NOMO-1 (cell line): ENCODE measurements around the gene VEGFC.

Source experiments
- DNase-seq, 2 experiments: peaks; one replicate each; lab custom pipeline; 2025; ENCODE audit not compliant: unreplicated experiment in 2 of 2; lab: John Stamatoyannopoulos, UW

Gene VEGFC

GRCh38 chr4:176792326-176793059 lies at the start of gene VEGFC:
Gene VEGFC (minus strand): TSS chr4:176792922. CDS start chr4:176792311, 611 bp downstream.
- DNase-seq = peak; percentile 58 to 60

DNA sequence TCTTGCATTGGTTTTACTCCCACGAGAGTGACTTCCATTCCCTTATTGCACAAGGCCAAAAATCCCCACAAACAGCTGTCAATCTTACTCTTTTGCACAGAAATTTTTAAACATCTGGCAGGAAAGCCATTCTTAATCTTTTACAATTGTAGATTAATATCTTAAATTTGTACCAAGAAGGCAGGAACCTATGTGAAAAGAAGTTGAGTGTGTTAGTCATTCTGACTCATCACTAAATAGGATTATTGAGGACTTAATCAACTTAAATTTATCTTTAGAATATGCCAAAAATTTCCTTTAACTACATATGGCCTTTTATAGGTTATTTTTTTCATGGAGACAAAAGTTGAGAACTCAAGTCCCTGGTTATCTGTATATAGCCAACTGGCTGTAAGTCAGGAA lies 49.0 kb upstream of the VEGFC start:
- no peak for DNase-seq

GRCh38 chr4:176840166-176840565 lies 47.4 kb upstream of the VEGFC start:
- peak in 1 of 2 experiments; percentile 59 for DNase-seq

DNA sequence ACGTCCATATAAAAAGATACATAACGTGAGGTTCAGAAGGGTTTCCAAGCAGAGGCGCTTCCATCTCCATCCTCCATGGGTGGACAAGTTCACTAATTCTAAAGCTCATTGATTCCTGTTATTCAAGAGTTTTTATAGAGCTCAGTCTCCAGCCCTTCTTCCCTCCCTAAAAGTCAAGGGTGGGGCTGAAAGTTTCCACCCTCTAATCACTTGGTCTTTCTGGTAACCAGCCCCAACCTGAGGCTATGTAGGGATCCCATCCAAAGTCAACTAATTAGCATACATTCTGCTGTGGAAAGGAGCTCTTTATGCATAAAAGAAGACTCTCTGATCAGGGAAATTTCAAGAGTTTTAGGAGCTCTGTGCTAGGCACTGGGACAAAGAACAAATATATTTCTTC lies 46.9 kb upstream of the VEGFC start:
- DNase-seq = no peak

DNA sequence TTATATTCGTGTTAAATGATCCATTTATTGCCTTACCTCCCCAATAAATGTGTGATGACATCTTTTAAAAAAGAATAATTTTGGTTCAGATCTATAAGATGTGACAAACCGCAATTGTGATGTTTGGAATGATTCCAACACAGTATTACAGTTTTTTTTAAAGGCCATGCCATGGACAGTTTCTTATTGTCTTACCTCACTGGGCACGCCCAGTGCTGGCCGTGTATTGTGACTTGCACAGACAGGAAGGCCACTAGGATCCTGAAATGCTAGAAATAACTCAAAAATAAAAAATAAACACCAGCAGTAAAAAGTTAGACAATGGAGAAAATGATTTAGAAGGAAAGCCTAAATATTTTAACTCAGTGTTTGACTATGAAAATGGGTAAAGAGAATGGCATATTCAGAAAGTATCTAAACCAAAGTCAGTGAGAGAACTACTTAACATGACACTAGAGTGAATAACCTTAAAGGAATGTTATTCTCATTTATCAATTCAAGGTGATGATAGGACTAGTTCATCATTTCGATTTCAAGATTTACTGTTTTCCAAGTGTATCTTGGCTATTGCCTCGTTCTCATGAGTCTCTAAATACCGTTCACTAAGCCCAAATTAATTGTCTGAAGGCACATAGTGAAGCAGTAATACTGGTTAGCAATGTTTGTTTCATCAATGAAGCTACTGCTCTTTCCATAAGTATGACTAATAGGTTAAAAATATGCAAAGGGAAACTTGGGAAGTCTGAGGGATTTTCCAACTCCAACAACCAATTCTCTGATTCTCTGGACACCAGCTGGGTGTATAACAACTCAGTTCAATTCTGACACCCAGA lies 46.1 kb upstream of the VEGFC start:
- DNase-seq = no peak

- no peak for DNase-seq
Observed at GRCh38 chr4:176837169-176837895, 44.6 kb upstream of the VEGFC start.

GRCh38 chr4:176834531-176834930 lies 41.8 kb upstream of the VEGFC start:
- no peak for DNase-seq

GRCh38 chr4:176833400-176834175 lies 40.9 kb upstream of the VEGFC start:
- DNase-seq = no peak

- no peak for DNase-seq
Observed at GRCh38 chr4:176830971-176831370, 38.2 kb upstream of the VEGFC start.

- no peak for DNase-seq
Observed at GRCh38 chr4:176825586-176825985, 32.9 kb upstream of the VEGFC start.

DNA sequence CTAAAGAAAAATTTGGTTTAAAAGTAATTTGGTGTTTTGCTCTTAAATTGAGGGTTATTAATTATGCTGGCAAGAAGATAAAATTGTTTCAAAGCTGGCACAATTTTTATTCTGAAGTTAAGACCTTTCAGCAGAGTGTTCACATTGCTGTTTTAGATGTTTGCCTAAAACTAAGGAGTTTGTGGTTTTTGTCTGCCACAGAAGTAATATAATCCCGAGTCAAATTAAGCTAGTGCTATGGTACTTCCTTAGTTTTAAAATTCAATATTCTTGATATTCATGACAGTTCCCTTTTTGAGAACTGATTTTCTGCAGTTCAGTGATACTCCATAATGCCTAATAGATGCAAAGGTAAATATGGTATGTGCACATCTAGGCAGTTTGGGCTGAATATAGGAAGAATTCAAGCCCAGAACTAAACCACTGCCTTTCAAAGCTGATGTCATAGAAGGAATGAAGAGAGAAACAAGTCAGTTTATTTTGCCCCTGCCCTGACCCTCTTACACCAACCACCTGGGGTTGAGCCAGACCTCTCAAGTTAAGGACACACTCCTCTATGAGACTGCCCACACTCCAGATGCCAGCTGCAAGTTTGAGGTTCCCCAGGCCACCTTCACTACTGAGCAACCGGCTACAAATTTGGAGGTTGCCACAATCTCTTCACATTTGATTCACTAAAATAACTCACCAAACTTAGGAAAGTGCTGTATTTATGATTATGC lies 32.1 kb upstream of the VEGFC start:
- no peak for DNase-seq

GRCh38 chr4:176818531-176818930 lies 25.8 kb upstream of the VEGFC start:
- DNase-seq = no peak

DNA sequence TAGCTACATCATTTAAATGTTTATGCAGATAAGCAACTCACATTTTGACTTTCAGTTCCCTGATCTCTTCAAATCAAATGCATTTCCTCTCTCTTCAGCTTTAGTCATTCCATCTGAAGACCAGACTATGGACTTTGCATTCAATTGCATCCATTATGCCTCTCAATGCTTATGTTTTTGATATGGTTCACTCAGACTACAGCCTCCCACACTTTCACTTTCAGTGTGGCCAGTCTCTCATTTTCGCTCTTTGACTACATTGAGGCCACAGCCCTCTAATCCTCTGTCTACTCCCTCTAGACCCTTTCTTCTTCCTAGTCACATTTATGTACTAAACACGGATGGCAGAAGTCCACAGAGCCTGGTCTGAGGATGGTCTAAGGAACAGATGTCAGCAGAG lies 24.5 kb upstream of the VEGFC start:
- no peak for DNase-seq

- DNase-seq = no peak
Observed at GRCh38 chr4:176814770-176815169, 22.0 kb upstream of the VEGFC start.

GRCh38 chr4:176810481-176811249 lies 17.9 kb upstream of the VEGFC start:
- no peak for DNase-seq

DNA sequence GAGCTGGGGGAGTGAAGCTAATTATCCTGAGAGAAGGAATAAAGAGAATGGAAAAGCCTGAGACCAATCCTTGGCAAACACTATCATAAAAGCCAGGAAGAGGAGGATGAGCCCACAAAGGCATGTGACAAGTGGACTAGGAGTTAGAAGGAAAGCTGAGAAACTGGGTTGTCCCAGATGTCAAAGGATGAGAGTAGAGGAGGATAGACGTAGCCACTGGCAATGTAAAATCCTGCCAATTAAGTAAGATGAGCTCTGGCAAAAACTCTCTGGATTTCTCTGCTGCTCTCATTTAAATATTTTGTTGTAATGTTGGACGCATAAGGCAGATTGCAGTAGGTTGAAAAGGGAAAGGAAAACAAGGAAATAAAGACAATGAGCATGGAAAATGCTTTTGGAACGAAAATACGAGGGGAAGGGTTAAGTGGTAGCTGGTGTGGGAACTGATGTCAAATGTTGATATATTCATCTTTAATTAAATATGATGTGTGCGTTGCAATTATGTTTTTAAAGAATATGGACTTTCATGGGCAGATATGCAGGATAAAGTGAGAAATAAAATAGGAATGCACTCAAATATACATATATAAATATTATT lies 14.2 kb upstream of the VEGFC start:
- DNase-seq = no peak

GRCh38 chr4:176805155-176805554 lies 12.4 kb upstream of the VEGFC start:
- DNase-seq = no peak

GRCh38 chr4:176800891-176801534 lies 8.3 kb upstream of the VEGFC start:
- DNase-seq = no peak
